ENCODE results near the gene LRRC3.
"Not testable (repeated sequence)": the region's sequence is repeated elsewhere in the genome, so short reads cannot be mapped to it uniquely, and the experiment has no call there.

Gene LRRC3

GRCh38 chr21:44454747-44455523 is at the start of gene LRRC3:
Gene LRRC3 (plus strand): TSS chr21:44455510. CDS start chr21:44456645, 1,135 bp downstream.
- DNase-seq (ENCODE audit: low read depth in 2 of 2) = peak; percentile 70 to 75

DNA sequence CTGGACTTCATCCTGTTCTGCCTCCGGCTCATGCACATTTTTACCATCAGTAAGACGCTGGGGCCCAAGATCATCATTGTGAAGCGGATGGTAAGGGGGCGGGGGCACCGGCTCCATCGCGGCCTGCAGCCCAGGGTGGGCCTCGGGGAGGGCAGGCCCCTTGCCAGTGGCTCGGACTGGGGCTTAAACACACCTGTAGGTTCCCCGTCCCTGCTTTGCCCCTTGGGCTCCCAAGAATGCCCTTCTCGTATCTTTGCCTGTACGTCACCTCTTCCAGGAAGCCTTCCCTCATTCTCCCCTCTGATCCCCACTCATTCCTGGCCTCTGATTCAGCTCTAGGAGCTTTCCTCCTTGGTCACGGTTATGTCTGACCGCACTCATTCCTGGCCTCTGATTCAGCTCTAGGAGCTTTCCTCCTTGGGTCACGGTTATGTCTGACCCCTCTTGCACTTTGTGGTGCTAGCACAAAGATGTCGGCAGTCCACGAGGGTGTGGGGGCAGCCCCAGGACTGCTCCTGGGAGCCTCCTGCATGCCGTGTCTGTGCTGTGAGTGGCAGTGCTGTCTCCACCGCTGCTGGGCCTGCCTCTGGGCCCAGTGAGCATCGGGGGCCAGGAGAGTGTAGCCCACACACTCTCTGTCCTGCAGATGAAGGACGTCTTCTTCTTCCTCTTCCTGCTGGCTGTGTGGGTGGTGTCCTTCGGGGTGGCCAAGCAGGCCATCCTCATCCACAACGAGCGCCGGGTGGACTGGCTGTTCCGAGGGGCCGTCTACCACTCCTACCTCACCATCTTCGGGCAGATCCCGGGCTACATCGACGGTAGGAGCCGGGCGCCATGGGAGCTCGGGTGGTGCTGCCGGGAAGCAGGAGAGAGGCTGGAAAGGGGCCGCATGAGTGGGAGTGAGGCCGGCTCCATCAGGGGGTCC is 49.1 kb upstream of the LRRC3 start:
- no peak for DNase-seq (ENCODE audit: low read depth in 2 of 2)

GRCh38 chr21:44406953-44407352 is 48.4 kb upstream of the LRRC3 start:
- no peak for DNase-seq (ENCODE audit: low read depth in 2 of 2)

- peak in 1 of 2 donors; percentile 28 for DNase-seq (ENCODE audit: low read depth in 2 of 2)
Observed at GRCh38 chr21:44407493-44407892, 47.8 kb upstream of the LRRC3 start.

DNA sequence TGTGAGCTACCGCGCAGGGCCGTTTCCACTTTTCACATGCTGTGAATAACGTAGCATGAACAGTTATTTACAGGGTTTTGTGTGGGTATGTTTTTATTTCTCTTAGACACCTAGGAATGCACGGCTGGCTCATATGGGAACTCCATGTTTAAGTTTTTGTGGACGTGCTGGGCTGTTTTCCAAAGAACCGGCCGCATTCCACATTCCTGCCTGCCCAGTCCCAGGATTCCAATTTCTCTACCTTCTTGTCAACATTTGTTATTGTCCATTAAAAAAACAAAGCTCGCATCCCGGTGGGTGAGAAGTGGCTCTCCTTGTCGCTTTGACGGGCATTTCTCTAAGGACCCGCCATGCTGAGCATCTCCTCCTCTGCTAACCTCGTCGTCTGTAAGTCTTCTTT is 47.1 kb upstream of the LRRC3 start:
- DNase-seq (ENCODE audit: low read depth in 2 of 2) = no peak

GRCh38 chr21:44413566-44414290 is 41.6 kb upstream of the LRRC3 start:
- DNase-seq (ENCODE audit: low read depth in 2 of 2) = no peak

DNA sequence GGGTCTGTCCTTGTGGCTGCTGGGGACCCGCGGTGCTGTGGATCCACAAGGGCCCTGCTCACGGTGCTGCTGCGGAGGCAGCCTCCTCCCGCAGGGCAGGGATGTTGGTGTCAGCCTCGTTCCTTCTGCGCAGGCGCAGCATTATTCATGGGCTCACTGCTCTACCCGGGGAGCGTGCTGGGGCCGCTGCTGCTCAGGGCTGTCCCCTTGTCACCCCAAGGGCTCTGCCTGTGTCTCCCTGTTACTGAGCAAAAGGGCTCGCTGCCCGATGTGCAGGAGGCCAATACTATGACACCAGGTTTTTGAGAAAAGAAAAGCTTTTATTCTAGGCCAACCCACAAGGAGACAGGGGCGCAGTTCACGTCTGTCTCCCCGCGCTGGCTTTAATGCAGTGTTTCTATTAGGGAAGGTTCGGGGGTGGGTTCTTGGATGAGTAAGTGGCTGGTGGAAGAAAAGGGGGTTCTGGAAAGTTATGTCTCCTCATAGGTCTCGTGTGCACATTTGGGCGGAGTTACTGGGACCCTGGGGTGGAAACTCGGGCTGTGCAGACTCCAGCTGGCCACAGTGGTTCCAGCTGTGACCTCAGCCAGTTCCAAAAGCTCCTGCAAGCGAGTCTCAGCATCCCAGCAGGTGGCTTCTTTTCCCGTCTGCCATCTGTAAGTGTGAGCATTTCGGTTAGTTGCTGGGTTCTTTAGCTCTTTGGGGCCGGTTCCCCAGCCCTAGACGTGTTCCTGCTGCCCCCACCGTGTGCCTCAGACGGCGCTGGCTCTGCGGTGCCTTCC is 40.8 kb upstream of the LRRC3 start:
- no peak for DNase-seq (ENCODE audit: low read depth in 2 of 2)

GRCh38 chr21:44415073-44416025 is 40.0 kb upstream of the LRRC3 start:
- DNase-seq (ENCODE audit: low read depth in 2 of 2) = no peak

DNA sequence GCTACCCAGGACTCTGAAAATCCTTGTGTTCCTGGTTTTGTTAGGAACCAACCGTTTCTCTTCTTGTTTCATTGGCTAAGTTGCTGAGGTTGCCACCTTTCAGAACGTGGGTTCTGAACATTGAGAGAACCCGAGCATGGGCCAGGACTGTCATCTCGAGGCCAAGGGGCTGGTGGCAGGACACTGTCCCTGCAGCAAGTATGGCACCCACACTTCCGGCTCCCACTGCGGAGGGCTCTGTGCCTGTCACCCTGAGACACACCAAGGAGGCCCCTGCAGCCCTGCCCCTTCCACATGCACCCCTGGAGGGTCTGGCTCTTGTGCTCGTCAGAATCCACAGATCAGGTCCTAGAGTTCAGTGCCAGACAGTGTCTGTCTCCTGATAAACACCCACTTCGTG is 39.1 kb upstream of the LRRC3 start:
- no peak for DNase-seq (ENCODE audit: low read depth in 2 of 2)

DNA sequence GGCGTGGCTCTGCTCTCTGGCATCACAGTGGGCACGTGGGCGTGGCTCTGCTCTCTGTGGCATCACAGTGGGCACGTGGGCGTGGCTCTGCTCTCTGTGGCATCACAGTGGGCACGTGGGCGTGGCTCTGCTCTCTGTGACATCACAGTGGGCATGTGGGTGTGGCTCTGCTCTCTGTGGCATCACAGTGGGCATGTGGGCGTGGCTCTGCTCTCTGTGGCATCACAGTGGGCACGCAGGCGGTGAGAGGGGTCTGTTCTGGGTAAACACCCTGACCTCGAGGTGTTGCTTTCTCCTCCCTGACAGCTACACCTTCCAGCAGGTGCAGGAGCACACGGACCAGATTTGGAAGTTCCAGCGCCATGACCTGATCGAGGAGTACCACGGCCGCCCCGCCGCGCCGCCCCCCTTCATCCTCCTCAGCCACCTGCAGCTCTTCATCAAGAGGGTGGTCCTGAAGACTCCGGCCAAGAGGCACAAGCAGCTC is 37.6 kb upstream of the LRRC3 start:
- not testable (repeated sequence) for DNase-seq (ENCODE audit: low read depth in 2 of 2)

- no peak for DNase-seq (ENCODE audit: low read depth in 2 of 2)
Observed at GRCh38 chr21:44418108-44418875, 37.0 kb upstream of the LRRC3 start.

DNA sequence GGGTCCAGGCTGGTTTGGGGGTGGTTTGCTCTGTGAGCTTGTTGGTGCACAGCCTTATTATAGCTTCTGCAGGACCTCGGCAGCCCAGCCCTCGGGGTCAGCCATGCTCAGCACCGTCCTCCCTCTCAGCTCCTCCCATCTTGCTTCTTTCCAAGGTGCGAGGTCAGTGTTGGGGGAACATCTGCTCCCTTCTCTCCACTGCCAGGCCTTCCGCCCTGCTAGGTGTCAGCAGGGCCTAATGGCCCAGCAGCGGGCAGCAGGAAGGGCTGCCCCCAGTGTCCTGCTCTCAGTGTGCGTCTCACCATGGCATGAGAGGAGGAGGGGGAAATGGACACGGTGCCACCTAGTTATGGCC is 36.5 kb upstream of the LRRC3 start:
- DNase-seq (ENCODE audit: low read depth in 2 of 2) = no peak

DNA sequence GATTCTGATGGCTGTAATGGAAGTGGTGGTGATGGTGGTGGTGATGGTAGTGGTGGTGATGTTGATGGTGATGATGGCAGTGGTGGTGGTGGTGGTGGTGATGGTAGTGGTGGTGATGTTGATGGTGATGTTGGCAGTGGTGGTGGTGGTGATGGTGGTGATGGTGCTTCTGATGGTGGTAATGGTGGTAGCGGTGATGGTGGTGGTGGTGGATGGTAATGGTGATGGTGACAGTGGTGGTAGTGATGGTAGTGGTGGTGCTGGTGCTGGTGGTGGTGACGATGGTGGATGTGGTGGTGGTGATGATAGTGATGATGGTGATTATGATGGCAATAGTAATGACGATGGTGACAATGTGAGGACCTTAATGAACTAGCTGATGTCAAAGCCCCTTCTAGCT is 35.6 kb upstream of the LRRC3 start:
- DNase-seq (ENCODE audit: low read depth in 2 of 2) = no peak

DNA sequence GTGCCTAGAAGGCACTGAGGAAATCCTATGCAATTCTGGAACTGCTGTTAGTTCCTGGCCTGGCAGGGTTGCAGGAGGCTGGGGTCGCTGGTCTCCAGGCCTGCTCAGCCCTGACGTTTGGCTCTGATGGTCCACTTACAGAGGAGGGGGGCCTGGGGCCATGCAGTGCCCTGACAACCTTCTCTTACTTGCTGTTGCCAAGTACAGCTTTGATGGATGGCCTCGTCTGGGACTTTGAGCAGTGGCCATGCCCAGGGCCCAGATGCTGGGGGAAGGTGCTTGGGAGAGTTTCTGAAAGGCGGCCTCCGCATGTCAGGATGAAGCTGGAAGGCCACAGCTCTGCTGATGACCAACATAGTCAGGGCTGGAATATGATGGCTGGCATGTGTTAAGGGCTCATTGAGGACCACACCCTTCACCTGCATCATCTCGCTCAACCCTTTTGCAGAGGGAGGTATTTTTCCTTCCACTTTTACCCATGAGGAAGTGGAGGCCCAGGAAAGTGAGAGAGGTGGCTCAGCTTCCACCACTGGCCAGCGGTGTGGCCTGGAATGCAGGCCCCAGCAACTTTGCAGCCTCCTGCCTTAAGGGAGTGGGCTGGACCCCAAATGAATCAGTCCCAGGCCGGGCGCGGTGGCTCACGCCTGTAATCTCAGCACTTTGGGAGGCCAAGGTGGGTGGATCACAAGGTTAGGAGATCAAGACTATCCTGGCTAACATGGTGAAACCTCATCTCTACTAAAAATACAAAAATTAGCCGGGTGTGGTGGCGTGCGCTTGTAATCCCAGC is 34.7 kb upstream of the LRRC3 start:
- DNase-seq (ENCODE audit: low read depth in 2 of 2) = no peak

DNA sequence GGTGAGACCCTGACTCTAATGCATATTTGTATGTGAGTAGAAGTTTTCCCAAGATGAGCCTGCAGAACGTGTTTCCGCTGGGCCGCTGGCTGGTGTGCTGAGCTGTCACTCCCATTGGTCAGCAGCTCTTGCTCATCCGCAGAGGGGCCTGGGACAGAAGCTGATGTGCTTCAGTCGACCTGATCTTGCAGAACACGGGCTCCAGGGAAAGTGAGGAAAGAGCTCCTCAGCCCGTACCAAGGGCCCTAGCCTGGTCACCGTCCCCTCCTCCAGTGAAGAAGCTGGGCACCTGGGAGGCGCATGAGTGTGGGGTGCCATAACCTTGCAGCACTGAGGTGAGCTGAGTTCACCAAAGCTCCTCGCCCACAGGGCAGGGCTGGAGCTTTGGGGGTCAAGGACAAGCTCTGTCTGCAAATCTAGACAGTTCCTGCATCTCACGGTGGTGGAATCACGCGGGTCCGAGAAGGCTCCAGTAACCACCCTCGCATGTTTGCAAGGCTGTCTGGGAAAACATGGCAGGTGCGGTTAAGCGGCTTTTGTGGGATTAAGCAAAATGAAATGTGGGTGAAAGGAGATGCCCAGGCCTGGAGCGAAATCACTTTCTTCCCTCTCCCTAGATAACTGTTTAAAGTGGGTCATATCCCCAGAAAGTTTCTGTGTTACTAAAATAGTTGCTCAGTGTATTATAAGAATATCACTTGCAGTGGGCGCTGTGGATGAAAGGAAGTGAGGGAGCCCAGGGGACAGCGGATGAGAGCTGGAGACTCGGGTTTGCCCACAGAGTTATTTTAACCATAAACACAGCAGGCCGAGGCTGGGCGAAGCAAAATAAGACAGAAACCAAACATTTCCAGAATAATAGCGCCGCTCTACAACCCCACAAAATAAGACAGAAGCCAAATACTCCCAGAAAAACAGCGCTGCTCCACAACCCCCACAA is 33.1 kb upstream of the LRRC3 start:
- no peak for DNase-seq (ENCODE audit: low read depth in 2 of 2)

GRCh38 chr21:44423312-44423821 is 31.9 kb upstream of the LRRC3 start:
- DNase-seq (ENCODE audit: low read depth in 2 of 2) = no peak

DNA sequence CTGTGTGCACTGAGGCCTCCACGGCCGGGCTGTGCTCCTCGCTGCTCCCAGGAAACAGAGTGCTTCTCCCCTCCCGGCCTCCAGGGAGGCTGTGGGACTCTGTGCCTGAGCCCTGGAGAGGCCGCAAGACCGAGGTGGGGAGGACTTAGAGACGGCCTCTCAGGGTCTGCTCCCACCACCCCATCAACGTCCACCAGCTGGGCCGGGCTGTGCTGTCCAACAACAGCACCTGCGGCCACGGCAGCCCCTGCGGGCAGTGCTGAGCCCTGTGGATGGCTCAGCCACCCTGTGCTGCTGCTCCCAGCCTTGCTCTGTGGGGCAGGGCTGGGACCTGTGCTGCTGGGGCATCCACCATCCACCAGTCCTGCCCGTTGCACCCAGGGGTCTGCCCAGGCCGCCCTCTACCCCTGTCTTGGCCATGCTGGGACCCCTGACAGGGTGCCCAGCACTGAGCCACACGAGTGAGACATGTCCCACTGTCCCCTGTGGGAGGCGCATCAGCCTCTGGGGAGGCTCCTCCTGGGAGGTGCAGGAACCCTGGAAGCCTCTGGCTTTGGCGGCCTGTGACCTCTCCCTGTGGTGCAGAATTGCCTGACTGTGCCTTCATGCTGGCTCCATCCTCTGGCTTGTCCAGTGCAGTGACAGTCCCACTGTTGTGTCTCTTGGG is 31.2 kb upstream of the LRRC3 start:
- no peak for DNase-seq (ENCODE audit: low read depth in 2 of 2)
